GM23338 (cell line): Measurements from ENCODE around the gene ATP6V1F. TPM values are rescaled to one million over a fixed set of nuclear protein-coding genes. Genes with fewer than 3 reads are reported as not detected.

ENCODE experiments used
- ATAC-seq: fragments of 200-7000 bp; cut with Tn5 transposase; 3 replicates; pipeline ENCODE4 v1.9.1; 2020
- DNase-seq: peaks from one replicate; pipeline ENCODE4 v3.0.0-alpha.2; 2015; ENCODE audit warnings: low spot score
- H2AFZ ChIP-seq: fragments of 200-600 bp; sonication (generic); 2 replicates; pipeline ENCODE4 v1.8.0; 2016; ENCODE audit warnings: antibody characterized with exemption, mild to moderate bottlenecking, moderate library complexity
- H3F3A ChIP-seq: fragments of 200-600 bp; sonication (generic); replicated peaks from 2 replicates; pipeline ENCODE4 v1.8.0; 2017; ENCODE audit warnings: antibody characterized with exemption, mixed run types, low read depth
- H3K27ac ChIP-seq: fragments of 200-600 bp; sonication (generic); 2 replicates; pipeline ENCODE4 v1.6.1; 2016; ENCODE audit warnings: low read depth
- H3K27me3 ChIP-seq: fragments of 200-600 bp; sonication (generic); 2 replicates; pipeline ENCODE4 v1.8.0; 2016; ENCODE audit warnings: mild to moderate bottlenecking, mixed run types, moderate library complexity; ENCODE audit not compliant: insufficient read depth
- H3K36me3 ChIP-seq: fragments of 200-600 bp; sonication (generic); 2 replicates; pipeline ENCODE4 v1.8.0; 2016; ENCODE audit warnings: mild to moderate bottlenecking; ENCODE audit not compliant: insufficient read depth
- H3K4me1 ChIP-seq: fragments of 200-600 bp; sonication (generic); 2 replicates; pipeline ENCODE4 v1.8.0; 2016; ENCODE audit warnings: mild to moderate bottlenecking, moderate library complexity; ENCODE audit not compliant: insufficient read depth
- H3K4me2 ChIP-seq: fragments of 200-600 bp; sonication (generic); 2 replicates; pipeline ENCODE4 v1.7.1; 2017; ENCODE audit warnings: mixed run types
- H3K4me3 ChIP-seq: fragments of 200-600 bp; sonication (generic); 2 replicates; pipeline ENCODE4 v1.6.1; 2016; ENCODE audit warnings: mixed run types
- H3K79me2 ChIP-seq: fragments of 200-600 bp; sonication (generic); replicated peaks from 2 replicates; pipeline ENCODE4 v1.8.0; 2017; ENCODE audit warnings: mild to moderate bottlenecking; ENCODE audit not compliant: insufficient read depth
- H3K9me2 ChIP-seq: fragments of 200-600 bp; sonication (generic); 2 replicates; pipeline ENCODE4 v1.8.0; 2017; ENCODE audit not compliant: insufficient read depth
- H4K20me1 ChIP-seq: fragments of 200-600 bp; sonication (generic); replicated peaks from 2 replicates; pipeline ENCODE4 v1.8.0; 2017; ENCODE audit warnings: mild to moderate bottlenecking; ENCODE audit not compliant: insufficient read depth
- H3K27ac Mint-ChIP-seq: 2 replicates; pipeline ENCODE4 v1.8.0; 2020; ENCODE audit warnings: inconsistent platforms, mild to moderate bottlenecking, moderate library complexity, mixed read lengths
- H3K27me3 Mint-ChIP-seq: 3 replicates; pipeline ENCODE4 v1.8.0; 2022; ENCODE audit warnings: low read depth, mild to moderate bottlenecking, moderate library complexity, mixed read lengths, inconsistent platforms; ENCODE audit not compliant: insufficient read depth, poor library complexity
- H3K36me3 Mint-ChIP-seq: 3 replicates; pipeline ENCODE4 v1.8.0; 2021; ENCODE audit warnings: low read depth, mild to moderate bottlenecking, inconsistent platforms, moderate library complexity, mixed read lengths
- H3K4me1 Mint-ChIP-seq: 3 replicates; pipeline ENCODE4 v1.8.0; 2020; ENCODE audit warnings: mild to moderate bottlenecking, inconsistent platforms, mixed read lengths
- H3K4me3 Mint-ChIP-seq: 3 replicates; pipeline ENCODE4 v1.8.0; 2021; ENCODE audit warnings: moderate library complexity, mild to moderate bottlenecking, inconsistent platforms, mixed read lengths
- H3K9me3 Mint-ChIP-seq: 3 replicates; pipeline ENCODE4 v1.8.0; 2020; ENCODE audit warnings: moderate library complexity, mild to moderate bottlenecking, inconsistent platforms, mixed read lengths
- CREB1 ChIP-seq: fragments of 250-450 bp; sonication (Bioruptor Pico); IDR thresholded peaks from 2 replicates; pipeline ENCODE4 v1.5.0; 2020; ENCODE audit warnings: low read depth, mild to moderate bottlenecking, moderate library complexity
- CTCF ChIP-seq, 2 experiments: fragments of 200-600 bp in 1 of 2; sonication (generic) in 1 of 2; conservative IDR thresholded peaks; 2 replicates each; pipeline versions ENCODE4 v1.5.1 to v1.6.1; 2016 to 2017; ENCODE audit warnings: antibody characterized with exemption in 2 of 2, low read depth in 2 of 2, mild to moderate bottlenecking in 2 of 2, moderate library complexity in 1 of 2
- ETS1 ChIP-seq: IDR thresholded peaks from 2 replicates; pipeline ENCODE4 v1.6.1; 2016; ENCODE audit warnings: antibody characterized with exemption
- EZH2 ChIP-seq: fragments of 200-600 bp; sonication (generic); IDR thresholded peaks from one replicate; pipeline ENCODE4 v1.8.0; 2017; ENCODE audit warnings: antibody characterized with exemption, mild to moderate bottlenecking, low read depth; ENCODE audit not compliant: unreplicated experiment
- EZH2phosphoT487 ChIP-seq: fragments of 200-600 bp; sonication (generic); IDR thresholded peaks from one replicate; pipeline ENCODE4 v1.8.1; 2018; ENCODE audit warnings: antibody characterized with exemption; ENCODE audit not compliant: unreplicated experiment
- JUNB ChIP-seq: IDR thresholded peaks from one replicate; pipeline ENCODE4 v1.6.1; 2016; ENCODE audit warnings: antibody characterized with exemption; ENCODE audit not compliant: unreplicated experiment
- NANOG ChIP-seq: IDR thresholded peaks from 2 replicates; pipeline ENCODE4 v1.6.1; 2016; ENCODE audit warnings: antibody characterized with exemption, borderline replicate concordance
- POLR2AphosphoS5 ChIP-seq: IDR thresholded peaks from 2 replicates; pipeline ENCODE4 v1.6.1; 2016; ENCODE audit warnings: antibody characterized with exemption, low read depth
- REST ChIP-seq: IDR thresholded peaks from one replicate; pipeline ENCODE4 v1.6.1; 2018; ENCODE audit warnings: antibody characterized with exemption; ENCODE audit not compliant: unreplicated experiment
- STAT1 ChIP-seq: IDR thresholded peaks from one replicate; pipeline ENCODE4 v1.6.1; 2016; ENCODE audit warnings: antibody characterized with exemption; ENCODE audit not compliant: unreplicated experiment
- ZNF114 ChIP-seq: fragments of 250-450 bp; sonication (Bioruptor Pico); IDR thresholded peaks from 2 replicates; pipeline ENCODE4 v1.5.0; 2020; ENCODE audit warnings: mild to moderate bottlenecking, moderate library complexity
- ZNF331 ChIP-seq: fragments of 250-450 bp; sonication (Bioruptor Pico); IDR thresholded peaks from 2 replicates; pipeline ENCODE4 v1.5.0; 2020; ENCODE audit warnings: low read depth, mild to moderate bottlenecking, moderate library complexity
- ZNF462 ChIP-seq: fragments of 250-450 bp; sonication (Bioruptor Pico); IDR thresholded peaks from 2 replicates; pipeline ENCODE4 v1.5.0; 2020; ENCODE audit warnings: mild to moderate bottlenecking, moderate library complexity
- polyA plus RNA-seq: library from polyadenylated mRNA; unstranded; fragments of >200 nt; fragmentation: Nextera tagmentation; extraction: Ambion mirVana; gene quantifications from 2 replicates; pipeline ENCODE4 v1.2.1, GENCODE V29; 2016
- total RNA-seq: library from RNA; depleted of rRNA; stranded (reverse); fragments of >200 nt; shearing (Covaris generic); gene quantifications from 2 replicates; pipeline ENCODE4 v1.2.3, GENCODE V29; 2014

The ATP6V1F gene
- total and polyA plus RNA-seq, 2 experiments from 2014 or later: 66.5 to 271 TPM

GRCh38 chr7:128876586-128876977, 13.9 kb downstream of the ATP6V1F start:
- no peak overlapping the region for H3K27ac ChIP-seq
- ATAC-seq: no peak
- TF ChIP-seq EZH2 (no peak), CREB1 (CRISPR knock-in tag) (no peak), CTCF (conservative IDR thresholded peaks at IDR 0.05; ENCODE audit: low read depth in 2 of 2) (no peak), ZNF462 (CRISPR knock-in tag) (no peak), STAT1 (no peak), NANOG (no peak), ETS1 (no peak), ZNF114 (CRISPR knock-in tag) (no peak), JUNB (no peak), ZNF331 (CRISPR knock-in tag) (no peak), POLR2AphosphoS5 (no peak), EZH2phosphoT487 (no peak), REST (no peak)

More at GRCh38 chr7:128876586-128876977, 13.9 kb downstream of the ATP6V1F start:
- Histone ChIP-seq H3K4me2 (no peak overlapping the region), H3K36me3 (no peaks in the 10 kb centered on the region), H3K4me3 (no peak overlapping the region), H3K79me2 (no peaks in the 10 kb centered on the region), H3K9me2 (no peaks in the 10 kb centered on the region), H3K27me3 (peaks cover 7% of the 10 kb centered on the region), H4K20me1 (no peaks in the 10 kb centered on the region), H3F3A (no peaks in the 10 kb centered on the region), H3K4me1 (peaks cover 8% of the 10 kb centered on the region; the same call in 1 of the 2 replicates), H2AFZ (no peak overlapping the region)
- Mint-ChIP-seq H3K36me3 (no peaks in the 10 kb centered on the region), H3K4me1 (peaks cover 3% of the 10 kb centered on the region; the same call in 1 of the 3 replicates), H3K4me3 (no peak overlapping the region), H3K27me3 (peaks cover 15% of the 10 kb centered on the region), H3K9me3 (no peaks in the 10 kb centered on the region), H3K27ac (no peak overlapping the region)
- DNase-seq: no peak
